Gastrocnemius medialis (tissue), 4 donors: ENCODE measurements around the gene SYT2. TPM values are rescaled to one million over a fixed set of nuclear protein-coding genes. Genes with fewer than 3 reads are reported as not detected.
"Not testable (repeated sequence)": the region's sequence is repeated elsewhere in the genome, so short reads cannot be mapped to it uniquely, and the experiment has no call there.

Source experiments
- ATAC-seq, 2 donors: fragments of 150-250 bp; one replicate each; pipeline ENCODE4 v1.9.1; 2016
- DNase-seq, 2 donors: peaks; one replicate each; pipeline ENCODE4 v3.0.0-alpha.2; 2019
- H3K27ac ChIP-seq, 4 donors: fragments of 200-600 bp; sonication (generic); 1 replicate in 1 of 4; 2 replicates in 3 of 4; pipeline ENCODE4 v1.5.1; 2016 to 2018; ENCODE audit warnings: mild to moderate bottlenecking in 2 of 4, moderate library complexity in 1 of 4
- H3K27me3 ChIP-seq, 3 donors: fragments of 200-600 bp; sonication (generic) in 2 of 3; 1 replicate in 1 of 3; 2 replicates in 2 of 3; pipeline versions ENCODE4 v1.5.1 to v1.6.0; 2016 to 2019; ENCODE audit warnings: mild to moderate bottlenecking in 1 of 3, moderate library complexity in 1 of 3
- H3K36me3 ChIP-seq, 2 donors: fragments of 200-600 bp; sonication (generic) in 1 of 2; one replicate each; pipeline ENCODE4 v1.5.1; 2017 to 2018
- H3K4me1 ChIP-seq, 2 donors: fragments of 200-600 bp; sonication (generic) in 1 of 2; one replicate each; pipeline ENCODE4 v1.5.1; 2016 to 2017; ENCODE audit warnings: mild to moderate bottlenecking in 2 of 2
- H3K4me3 ChIP-seq, 4 donors: fragments of 200-600 bp; sonication (generic) in 3 of 4; 1 replicate in 1 of 4; 2 replicates in 3 of 4; pipeline ENCODE4 v1.5.1; 2016 to 2019; ENCODE audit warnings: mild to moderate bottlenecking in 2 of 4
- H3K9me3 ChIP-seq, 3 donors: fragments of 200-600 bp; sonication (generic) in 2 of 3; 1 replicate in 1 of 3; 2 replicates in 2 of 3; pipeline ENCODE4 v1.5.1; 2016 to 2019
- CTCF ChIP-seq, 5 experiments: fragments of 450-650 bp in 3 of 5; fragments of 200-600 bp in 2 of 5; sonication (generic) in 2 of 5; IDR thresholded peaks in 4 of 5; conservative IDR thresholded peaks in 1 of 5; 1 replicate in 4 of 5; 2 replicates in 1 of 5; pipeline ENCODE4 v1.5.1; 2016 to 2019; ENCODE audit warnings: antibody characterized with exemption in 5 of 5, mild to moderate bottlenecking in 3 of 5, moderate library complexity in 3 of 5
- POLR2A ChIP-seq, 2 donors: fragments of 450-650 bp; IDR thresholded peaks; one replicate each; pipeline ENCODE4 v1.6.1; 2017; ENCODE audit warnings: antibody characterized with exemption in 2 of 2, mild to moderate bottlenecking in 2 of 2, moderate library complexity in 2 of 2
- in situ Hi-C, 4 donors: fragments of 200-750 bp; cut with MboI; loops; one replicate each; pipeline versions ENCODE4 v1.15.0 to v1.8.0; 2017; ENCODE audit warnings: low sequenced_read_pairs in 4 of 4
- intact Hi-C: fragments of 100-400 bp; cut with DNase I; formaldehyde crosslinking; loops from one replicate; pipeline ENCODE4 v1.15.1; 2023; ENCODE audit warnings: low total_unique reads
- total RNA-seq, 4 donors: library from RNA; depleted of rRNA; stranded (reverse); fragments of >200 nt; gene quantifications; one replicate each; pipeline versions ENCODE4 v1.1.0 to v1.2.3, GENCODE V29; 2016

The SYT2 gene
- total RNA-seq, 4 donors from 2014 or later = not detected

- Histone ChIP-seq H3K4me3 (no peak overlapping the region), H3K27ac (peak overlapping the region in 1 of 4 donors; percentile 21), H3K9me3 (no peaks in the 10 kb centered on the region), H3K4me1 (peaks cover 16 to 30% of the 10 kb centered on the region in 2 donors), H3K36me3 (peaks cover 0 to 46% of the 10 kb centered on the region in 2 donors), H3K27me3 (no peaks in the 10 kb centered on the region)
- TF ChIP-seq POLR2A (IDR thresholded peaks at IDR 0.05) (no peak), CTCF (IDR thresholded peaks at IDR 0.05 in 4 of 5, conservative IDR thresholded peaks at IDR 0.05 in 1 of 5) (no peak)
- DNase-seq = no peak
- no peak for ATAC-seq
- intact Hi-C loops (no loop called here), in situ Hi-C loops (no loop called here)
These were observed 147.7 kb downstream of the SYT2 start for GRCh38 chr1:202562444-202563060.

DNA sequence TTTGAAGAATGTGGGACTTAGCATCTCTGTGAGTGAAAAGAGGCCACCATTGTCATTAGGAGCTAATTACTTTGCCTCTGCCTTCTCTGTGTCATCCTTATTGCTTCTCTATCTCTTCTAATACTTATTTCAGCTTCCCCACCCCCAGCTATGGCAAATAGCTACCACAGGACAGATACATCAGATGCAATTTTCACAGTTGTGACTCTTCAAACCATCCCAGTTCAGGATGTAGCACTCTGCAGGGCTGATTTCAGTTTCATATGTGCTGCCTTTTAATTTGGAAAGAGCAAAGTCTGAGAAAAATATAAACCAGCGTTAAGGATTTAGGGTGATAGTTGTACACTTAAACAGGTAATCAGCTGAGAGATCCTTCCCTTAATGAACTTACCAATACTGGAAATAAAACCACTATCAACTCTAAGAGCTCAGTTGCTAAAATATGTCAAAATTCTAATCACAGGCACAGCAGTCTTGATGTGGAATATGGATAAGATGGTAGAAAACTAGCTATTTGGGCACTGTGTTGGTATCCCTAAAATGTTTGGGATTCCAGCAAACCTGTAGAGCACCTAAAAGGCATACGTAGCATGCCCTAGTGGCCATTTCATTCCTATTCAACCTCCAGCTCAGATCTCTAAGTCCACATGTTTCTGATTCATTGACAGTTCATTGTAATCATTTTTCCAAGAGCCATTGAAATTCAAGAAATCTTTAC lies 148.4 kb downstream of the SYT2 start:
- no peaks in the 10 kb centered on the region for H3K27me3 ChIP-seq
- H3K4me3 ChIP-seq = no peak overlapping the region
- no peaks in the 10 kb centered on the region for H3K9me3 ChIP-seq
- in situ Hi-C loops (no loop called here), intact Hi-C loops (no loop called here)
- no peak for DNase-seq
- peaks cover 16 to 37% of the 10 kb centered on the region in 2 donors for H3K4me1 ChIP-seq
- no peak for ATAC-seq
- TF ChIP-seq CTCF (IDR thresholded peaks at IDR 0.05 in 4 of 5, conservative IDR thresholded peaks at IDR 0.05 in 1 of 5) (no peak), POLR2A (IDR thresholded peaks at IDR 0.05) (no peak)
- peak overlapping the region in 2 of 4 donors; percentile 17 to 21 for H3K27ac ChIP-seq
- H3K36me3 ChIP-seq = peaks cover 0 to 40% of the 10 kb centered on the region in 2 donors

GRCh38 chr1:202561240-202561639 lies 149.0 kb downstream of the SYT2 start:
- peaks cover 16 to 36% of the 10 kb centered on the region in 2 donors for H3K4me1 ChIP-seq
- DNase-seq (no peak), ATAC-seq (no peak)
- intact Hi-C loops (no loop called here), in situ Hi-C loops (no loop called here)
- H3K36me3 ChIP-seq = peaks cover 0 to 36% of the 10 kb centered on the region in 2 donors
- no peaks in the 10 kb centered on the region for H3K27me3 ChIP-seq
- no peak for TF ChIP-seq POLR2A (IDR thresholded peaks at IDR 0.05)
- TF ChIP-seq CTCF (IDR thresholded peaks at IDR 0.05 in 4 of 5, conservative IDR thresholded peaks at IDR 0.05 in 1 of 5) = no peak
- peak overlapping the region in 2 of 4 donors; percentile 17 to 28 for H3K27ac ChIP-seq
- H3K4me3 ChIP-seq = no peak overlapping the region
- H3K9me3 ChIP-seq = no peaks in the 10 kb centered on the region

- DNase-seq, H3K27me3 ChIP-seq, H3K4me3 ChIP-seq, in situ Hi-C loops, H3K9me3 ChIP-seq, intact Hi-C loops, H3K36me3 ChIP-seq: not testable (repeated sequence)
- Histone ChIP-seq H3K4me1 (peaks cover 8 to 33% of the 10 kb centered on the region in 2 donors), H3K27ac (peak overlapping the region in 2 of 4 donors; percentile 7 to 51)
- peak; percentile 49 to 60 for ATAC-seq
These were observed 152.6 kb downstream of the SYT2 start for GRCh38 chr1:202557662-202558061.

GRCh38 chr1:202556037-202556436 lies 154.2 kb downstream of the SYT2 start:
- H3K4me3 ChIP-seq, intact Hi-C loops, ATAC-seq, H3K27me3 ChIP-seq, DNase-seq, H3K9me3 ChIP-seq, H3K36me3 ChIP-seq, in situ Hi-C loops: not testable (repeated sequence)
- Histone ChIP-seq H3K27ac (peak overlapping the region in 1 of 4 donors; percentile 3), H3K4me1 (peaks cover 11 to 46% of the 10 kb centered on the region in 2 donors)

DNA sequence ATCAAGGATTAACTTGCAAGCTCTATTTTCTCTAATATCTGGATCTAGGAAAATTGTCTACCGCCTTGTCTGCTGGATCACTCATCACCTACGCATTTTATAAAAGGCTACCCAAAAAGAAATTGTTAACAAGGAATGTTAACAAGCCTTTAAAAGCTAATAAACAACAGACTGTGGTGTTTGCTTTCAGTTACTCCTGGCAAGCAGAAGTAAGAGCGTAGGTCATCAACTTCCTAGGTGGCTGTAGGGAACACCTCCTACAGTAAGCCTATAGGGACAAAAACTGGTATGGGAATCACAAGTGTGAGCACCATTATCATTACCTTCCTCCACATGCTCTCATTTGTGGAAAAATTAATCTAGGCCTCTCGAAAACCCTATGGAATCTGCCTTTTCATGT lies 155.6 kb downstream of the SYT2 start:
- H3K9me3 ChIP-seq, ATAC-seq, in situ Hi-C loops, H3K36me3 ChIP-seq, DNase-seq, H3K4me3 ChIP-seq, intact Hi-C loops, H3K27me3 ChIP-seq: not testable (repeated sequence)
- peak overlapping the region in 1 of 4 donors; percentile 42 for H3K27ac ChIP-seq
- H3K4me1 ChIP-seq = peaks cover 6 to 40% of the 10 kb centered on the region in 2 donors
